Spleen (tissue), 11 donors: ENCODE measurements around the gene GAS6. TPM values are rescaled to one million over a fixed set of nuclear protein-coding genes. Genes with fewer than 3 reads are reported as not detected.

Experiments used
- DNase-seq: peaks from one replicate; pipeline ENCODE4 v3.0.0-alpha.2; 2020
- H3K27ac ChIP-seq, 8 donors: fragments of 200-600 bp; sonication (generic) in 7 of 8; 1 replicate in 4 of 8; 2 replicates in 4 of 8; pipeline versions ENCODE4 v1.5.0 to v1.8.0; 2016 to 2021; ENCODE audit warnings: inconsistent platforms in 4 of 8, mild to moderate bottlenecking in 4 of 8, moderate library complexity in 1 of 8
- H3K27me3 ChIP-seq, 7 donors: fragments of 200-600 bp; sonication (generic) in 6 of 7; replicated peaks in 1 of 7; 1 replicate in 4 of 7; 2 replicates in 3 of 7; pipeline versions ENCODE4 v1.5.0 to v1.8.0; 2016 to 2021; ENCODE audit warnings: inconsistent platforms in 3 of 7, mild to moderate bottlenecking in 1 of 7
- H3K36me3 ChIP-seq, 6 donors: fragments of 200-600 bp; sonication (generic) in 5 of 6; 1 replicate in 4 of 6; 2 replicates in 2 of 6; pipeline versions ENCODE4 v1.5.0 to v1.8.0; 2016 to 2021; ENCODE audit warnings: inconsistent platforms in 2 of 6
- H3K4me1 ChIP-seq, 6 donors: fragments of 200-600 bp; sonication (generic) in 5 of 6; 1 replicate in 3 of 6; 2 replicates in 3 of 6; pipeline versions ENCODE4 v1.5.0 to v1.8.0; 2016 to 2021; ENCODE audit warnings: inconsistent platforms in 3 of 6
- H3K4me3 ChIP-seq, 8 donors: fragments of 200-600 bp; sonication (generic) in 7 of 8; 1 replicate in 4 of 8; 2 replicates in 4 of 8; pipeline versions ENCODE4 v1.5.0 to v1.8.0; 2016 to 2021; ENCODE audit warnings: inconsistent platforms in 4 of 8, mild to moderate bottlenecking in 4 of 8, moderate library complexity in 2 of 8
- H3K9me3 ChIP-seq, 8 donors: fragments of 200-600 bp; sonication (generic) in 7 of 8; 1 replicate in 4 of 8; 2 replicates in 4 of 8; pipeline versions ENCODE4 v1.5.0 to v1.8.0; 2016 to 2021; ENCODE audit warnings: inconsistent platforms in 4 of 8
- POLR2A ChIP-seq, 3 donors: fragments of 450-650 bp; IDR thresholded peaks; one replicate each; pipeline ENCODE4 v1.5.1; 2017; ENCODE audit warnings: antibody characterized with exemption in 3 of 3, mild to moderate bottlenecking in 1 of 3
- POLR2AphosphoS5 ChIP-seq, 3 donors: sonication (generic); formaldehyde crosslinking; IDR thresholded peaks; one replicate each; pipeline ENCODE4 v1.5.1; 2017; ENCODE audit warnings: antibody characterized with exemption in 3 of 3
- WGBS, 5 donors: extraction: QIAGEN DNeasy Blood & Tissue Kit in 3 of 5; methylation state at CpG; one replicate each; pipeline versions ENCODE4 v1.1.5 to v1.1.7; 2013 to 2018; 5-methylcytosine and 5-hydroxymethylcytosine counted together
- intact Hi-C: fragments of 100-400 bp; cut with DNase I; formaldehyde crosslinking; loops from one replicate; pipeline ENCODE4 v1.15.0; 2023; ENCODE audit warnings: low total_unique reads
- polyA plus RNA-seq, 3 donors: library from polyadenylated mRNA; stranded (reverse); fragments of 200-250 nt; gene quantifications; one replicate each; pipeline ENCODE4 v1.2.1, GENCODE V29; 2013
- total RNA-seq, 7 donors: library from RNA; depleted of rRNA in 3 of 7; stranded (reverse); fragments of >200 nt in 3 of 7; fragmentation: NEBNext Ultra II Directional in 4 of 7; extraction: Animal tissue kit (Norgen Biotek cat#: 25700) in 4 of 7; gene quantifications; one replicate each; pipeline versions ENCODE4 v1.1.0 to v1.2.1, GENCODE V29; 2016 to 2021
- TF ChIP-seq, protein P1 (sequence below), 11 experiments: fragments of 200-600 bp in 7 of 11; fragments of 450-650 bp in 4 of 11; sonication (generic) in 4 of 11; IDR thresholded peaks in 8 of 11; conservative IDR thresholded peaks in 3 of 11; 1 replicate in 7 of 11; 2 replicates in 4 of 11; pipeline versions ENCODE4 v1.4.0 to v1.8.0; 2016 to 2021; ENCODE audit warnings: antibody characterized with exemption in 11 of 11, inconsistent platforms in 4 of 11, mild to moderate bottlenecking in 1 of 11
- donor health status: healthy with polysubstance abuse.
- donor health status: DM: no; HTN: no; CAD: no; lungs with moderate emphysema.
- donor health status: DM: no; HTN: no; CAD: no.
- donor health status: Bipolar disorder and iron deficiency.
- donor health status: healthy.
- donor health status: DM: no; HTN: no; CAD: no.
- donor health status: DM: yes; HTN: yes; CAD: no.

The GAS6 gene
- total and polyA plus RNA-seq, 10 donors = 16.7 to 54.5 (median 35.0) TPM

DNA sequence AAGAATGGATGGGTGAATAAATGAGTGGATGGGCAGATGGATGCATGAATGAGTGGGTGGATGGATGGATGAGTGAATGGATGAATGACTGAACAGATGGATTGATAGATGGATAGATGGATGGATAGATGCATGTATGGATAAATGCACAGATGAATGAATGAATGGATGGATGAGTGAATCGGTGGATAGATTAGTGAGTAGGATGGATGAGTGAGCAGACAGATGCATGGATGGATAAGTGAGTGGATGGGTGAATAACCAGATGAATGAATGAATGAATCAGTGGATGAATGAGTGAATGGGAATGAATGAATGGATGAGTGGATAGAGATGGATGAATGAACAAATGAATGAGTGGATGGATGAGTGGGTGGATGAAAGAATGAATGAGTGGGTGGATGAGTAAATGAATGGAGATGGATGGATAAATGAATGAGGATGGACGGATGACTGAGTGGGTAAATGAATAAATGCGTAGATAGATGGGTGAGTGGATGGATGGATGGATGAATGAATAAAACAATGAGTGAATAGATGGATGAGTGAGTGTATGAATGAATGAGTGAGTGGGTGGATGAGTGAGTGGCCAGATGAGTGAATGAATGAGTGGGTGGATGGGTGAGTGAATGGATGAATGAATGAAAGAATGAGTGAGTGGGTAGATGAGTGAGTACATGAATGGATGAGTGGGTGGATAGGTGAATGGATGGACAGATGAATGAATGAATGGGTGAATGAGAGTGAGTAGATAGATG, 13.0 kb downstream of the GAS6 start:
- Histone ChIP-seq H3K27me3 (peaks cover 0 to 69% (median 0%) of the 10 kb centered on the region in 7 donors), H3K9me3 (no peaks in the 10 kb centered on the region), H3K4me3 (no peak overlapping the region), H3K27ac (no peak overlapping the region), H3K36me3 (peaks cover 0 to 6% (median 0%) of the 10 kb centered on the region in 6 donors), H3K4me1 (peaks cover 0 to 42% (median 27%) of the 10 kb centered on the region in 6 donors)
- 95 to 100% (median 97%) methylated on average over 3 of the region's 3 CpGs for WGBS, 5 donors
- DNase-seq = no peak
- no peak for TF ChIP-seq POLR2A (IDR thresholded peaks at IDR 0.05)
- TF ChIP-seq, protein P1, sequence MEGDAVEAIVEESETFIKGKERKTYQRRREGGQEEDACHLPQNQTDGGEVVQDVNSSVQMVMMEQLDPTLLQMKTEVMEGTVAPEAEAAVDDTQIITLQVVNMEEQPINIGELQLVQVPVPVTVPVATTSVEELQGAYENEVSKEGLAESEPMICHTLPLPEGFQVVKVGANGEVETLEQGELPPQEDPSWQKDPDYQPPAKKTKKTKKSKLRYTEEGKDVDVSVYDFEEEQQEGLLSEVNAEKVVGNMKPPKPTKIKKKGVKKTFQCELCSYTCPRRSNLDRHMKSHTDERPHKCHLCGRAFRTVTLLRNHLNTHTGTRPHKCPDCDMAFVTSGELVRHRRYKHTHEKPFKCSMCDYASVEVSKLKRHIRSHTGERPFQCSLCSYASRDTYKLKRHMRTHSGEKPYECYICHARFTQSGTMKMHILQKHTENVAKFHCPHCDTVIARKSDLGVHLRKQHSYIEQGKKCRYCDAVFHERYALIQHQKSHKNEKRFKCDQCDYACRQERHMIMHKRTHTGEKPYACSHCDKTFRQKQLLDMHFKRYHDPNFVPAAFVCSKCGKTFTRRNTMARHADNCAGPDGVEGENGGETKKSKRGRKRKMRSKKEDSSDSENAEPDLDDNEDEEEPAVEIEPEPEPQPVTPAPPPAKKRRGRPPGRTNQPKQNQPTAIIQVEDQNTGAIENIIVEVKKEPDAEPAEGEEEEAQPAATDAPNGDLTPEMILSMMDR (IDR thresholded peaks at IDR 0.05 in 8 of 11, conservative IDR thresholded peaks at IDR 0.05 in 3 of 11) = no peak
- intact Hi-C loops = no loop called here

DNA sequence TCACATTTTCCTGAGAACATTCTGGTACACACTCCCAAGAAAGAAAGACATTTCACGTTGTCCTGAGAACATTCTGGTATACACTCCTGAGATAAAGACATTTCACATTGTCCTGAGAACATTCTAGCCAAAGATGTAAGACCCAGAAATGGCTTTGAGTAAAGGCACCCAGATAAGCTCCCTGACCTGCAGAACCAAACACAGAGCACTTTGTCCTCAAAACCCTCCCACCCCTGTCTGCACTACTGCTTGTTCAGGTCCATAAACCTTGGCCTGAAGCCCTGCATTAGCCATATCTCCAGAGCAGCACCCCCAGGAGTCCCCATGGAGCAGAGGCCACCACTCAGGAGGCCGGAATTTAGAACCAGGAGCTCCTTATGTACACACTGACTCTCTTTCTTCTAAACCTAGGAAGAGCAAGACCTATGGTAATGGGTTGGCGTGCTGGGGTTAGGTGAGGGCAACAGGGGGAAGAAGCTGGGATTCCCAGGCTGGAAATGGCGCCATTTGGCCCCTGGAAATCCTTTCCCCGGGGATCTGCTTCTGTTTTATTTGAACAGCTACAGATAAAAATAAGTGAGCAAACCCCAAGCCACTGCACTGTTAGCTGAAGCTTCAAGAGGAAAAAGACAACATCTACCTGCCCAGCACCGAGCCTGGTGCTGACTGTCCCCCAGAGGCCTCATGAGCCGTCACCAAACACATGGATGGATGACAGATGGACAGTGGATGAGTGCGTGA, 13.7 kb downstream of the GAS6 start:
- intact Hi-C loops = no loop called here
- Histone ChIP-seq H3K4me1 (peaks cover 2 to 45% (median 27%) of the 10 kb centered on the region in 6 donors), H3K36me3 (peaks cover 0 to 7% (median 0%) of the 10 kb centered on the region in 6 donors), H3K27ac (no peak overlapping the region), H3K27me3 (peaks cover 0 to 61% (median 0%) of the 10 kb centered on the region in 7 donors), H3K4me3 (no peak overlapping the region), H3K9me3 (no peaks in the 10 kb centered on the region)
- DNase-seq = no peak
- 77 to 92% (median 90%) methylated on average over 8 of the region's 8 CpGs for WGBS, 5 donors
- no peak for TF ChIP-seq POLR2A (IDR thresholded peaks at IDR 0.05)
- TF ChIP-seq POLR2AphosphoS5 (IDR thresholded peaks at IDR 0.05) = no peak
- TF ChIP-seq, protein P1 (IDR thresholded peaks at IDR 0.05 in 8 of 11, conservative IDR thresholded peaks at IDR 0.05 in 3 of 11) = no peak

DNA sequence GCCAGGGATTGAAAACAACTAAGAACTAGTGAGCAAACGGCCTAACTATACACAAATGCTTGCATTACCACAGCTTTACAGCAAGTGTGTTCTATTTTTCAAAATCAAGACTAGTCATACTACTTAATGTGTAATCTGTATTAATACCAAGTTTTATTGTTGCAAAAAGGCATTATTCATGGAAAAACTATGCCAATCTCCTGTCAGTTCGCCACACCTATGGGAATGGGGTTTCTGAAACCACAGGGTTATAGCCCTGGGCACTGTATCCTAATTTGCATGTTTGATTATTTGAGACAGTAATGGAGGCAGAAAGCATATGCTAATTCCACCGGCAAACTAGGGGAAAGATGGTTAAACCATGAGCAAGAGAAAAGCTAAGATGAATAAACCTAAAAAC, 14.3 kb downstream of the GAS6 start:
- 82 to 97% (median 91%) methylated on average over 3 of the region's 3 CpGs for WGBS, 5 donors
- intact Hi-C loops = no loop called here
- TF ChIP-seq, protein P1 (IDR thresholded peaks at IDR 0.05 in 8 of 11, conservative IDR thresholded peaks at IDR 0.05 in 3 of 11) = no peak
- no peak for TF ChIP-seq POLR2AphosphoS5 (IDR thresholded peaks at IDR 0.05)
- TF ChIP-seq POLR2A (IDR thresholded peaks at IDR 0.05) = no peak
- no peak for DNase-seq
- H3K27me3 ChIP-seq = peaks cover 0 to 55% (median 0%) of the 10 kb centered on the region in 7 donors
- no peak overlapping the region for H3K27ac ChIP-seq
- H3K36me3 ChIP-seq = peaks cover 0 to 7% (median 0%) of the 10 kb centered on the region in 6 donors
- peaks cover 6 to 43% (median 27%) of the 10 kb centered on the region in 6 donors for H3K4me1 ChIP-seq
- no peaks in the 10 kb centered on the region for H3K9me3 ChIP-seq
- no peak overlapping the region for H3K4me3 ChIP-seq
